ENCODE data around the gene MCCD1. TPM values are rescaled to one million over a fixed set of nuclear protein-coding genes. Genes with fewer than 3 reads are reported as not detected.

MCCD1 gene
- polyA plus RNA-seq, 1 experiment, result not detected

DNA sequence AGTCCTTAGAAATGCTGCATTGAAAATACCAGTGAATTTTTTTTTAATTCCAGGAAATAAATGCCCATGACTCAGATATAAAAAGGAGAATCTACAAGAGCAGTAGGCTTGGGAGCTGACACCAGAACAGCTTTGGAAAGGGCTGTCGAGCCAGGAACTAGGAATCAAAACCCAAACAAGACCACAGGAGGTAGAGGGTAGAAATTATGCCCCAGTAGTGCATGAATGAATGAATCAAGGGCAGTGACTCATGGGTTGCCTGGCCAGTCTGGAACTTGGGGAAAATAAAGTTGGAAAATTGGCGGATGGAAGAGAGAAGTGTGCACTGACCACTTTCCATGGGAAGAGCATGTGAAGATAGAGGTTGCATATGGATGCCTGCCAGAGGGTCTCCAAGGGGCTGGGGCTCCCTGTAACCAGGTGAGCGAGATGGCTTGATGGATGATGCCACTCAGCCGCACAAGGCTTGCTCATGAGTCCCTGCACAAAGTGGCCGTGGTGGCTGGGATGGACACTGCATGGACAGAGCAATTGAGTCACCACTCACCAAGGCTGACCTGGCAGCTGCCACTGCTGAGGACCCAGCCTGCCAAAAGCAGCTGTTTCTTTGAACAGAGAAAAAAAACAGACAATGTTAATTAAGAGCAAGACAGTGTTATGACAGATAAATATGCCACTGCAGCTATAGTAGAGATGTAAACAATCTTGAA is 15.2 kb upstream of the MCCD1 start:
- H3K27ac ChIP-seq (ENCODE audit: low read depth, low read length), result no peak overlapping the region
- no peak overlapping the region for H3K4me3 ChIP-seq (ENCODE audit: low read depth, low read length)
- TF ChIP-seq CTCF (IDR thresholded peaks at IDR 0.05; ENCODE audit: low read depth, low read length), result no peak
- ChIA-PET POLR2A (interaction anchor here (1.1 kb wide), 1 partner anchor 16 kb away, joined by 4 read pairs; the partner anchor contains the start of gene MCCD1), CTCF (interaction anchor here (0.9 kb wide), 1 partner anchor 85 kb away, joined by 6 read pairs; no protein-coding TSS in a partner anchor)
- peaks cover 3% of the 10 kb centered on the region for H3K9me3 ChIP-seq (ENCODE audit: control insufficient read depth, insufficient read depth, low read length)
- no peaks in the 10 kb centered on the region for H3K27me3 ChIP-seq (ENCODE audit: control insufficient read depth, insufficient read depth, low read length)
- no peak for DNase-seq (ENCODE audit: low read depth, low spot score)

- Histone ChIP-seq H3K9me3 (ENCODE audit: control insufficient read depth, insufficient read depth, low read length) (no peaks in the 10 kb centered on the region), H3K27me3 (ENCODE audit: control insufficient read depth, insufficient read depth, low read length) (no peaks in the 10 kb centered on the region), H3K4me3 (ENCODE audit: low read depth, low read length) (no peak overlapping the region), H3K27ac (ENCODE audit: low read depth, low read length) (no peak overlapping the region)
- ChIA-PET POLR2A (no interaction called here), CTCF (no interaction called here)
- no peak for DNase-seq (ENCODE audit: low read depth, low spot score)
- no peak for TF ChIP-seq CTCF (IDR thresholded peaks at IDR 0.05; ENCODE audit: low read depth, low read length)
These were observed 6.9 kb upstream of the MCCD1 start for GRCh38 chr6:31521835-31522234.

DNA sequence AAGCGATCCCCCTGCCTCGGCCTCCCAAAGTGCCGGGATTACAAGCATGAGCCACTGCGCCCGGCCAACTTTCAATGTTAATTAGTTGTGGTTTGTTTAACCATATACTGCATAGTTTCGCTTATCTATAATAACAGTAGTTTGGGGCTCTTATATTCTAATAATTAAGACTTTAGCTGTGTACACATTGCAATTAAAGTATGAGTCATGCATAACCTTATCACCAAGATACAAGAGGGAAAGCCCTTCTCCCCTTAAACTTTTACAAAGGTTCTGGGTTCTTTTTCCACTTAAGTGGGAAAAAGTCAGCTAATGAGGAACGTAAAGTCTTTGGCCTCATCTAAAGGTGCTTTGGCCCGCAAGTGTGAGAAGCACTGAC is 3.2 kb upstream of the MCCD1 start:
- ChIA-PET POLR2A (interaction anchor here (4.5 kb wide), 1 partner anchor 16 kb away, joined by 24 read pairs; the partner anchor contains the start of gene DDX39B), CTCF (interaction anchor here (0.7 kb wide), 1 partner anchor 71 kb away, joined by 3 read pairs; no protein-coding TSS in a partner anchor)
- Histone ChIP-seq H3K27ac (ENCODE audit: low read depth, low read length) (no peak overlapping the region), H3K27me3 (ENCODE audit: control insufficient read depth, insufficient read depth, low read length) (no peaks in the 10 kb centered on the region), H3K4me3 (ENCODE audit: low read depth, low read length) (no peak overlapping the region), H3K9me3 (ENCODE audit: control insufficient read depth, insufficient read depth, low read length) (no peaks in the 10 kb centered on the region)
- no peak for TF ChIP-seq CTCF (IDR thresholded peaks at IDR 0.05; ENCODE audit: low read depth, low read length)
- DNase-seq (ENCODE audit: low read depth, low spot score), result no peak

DNA sequence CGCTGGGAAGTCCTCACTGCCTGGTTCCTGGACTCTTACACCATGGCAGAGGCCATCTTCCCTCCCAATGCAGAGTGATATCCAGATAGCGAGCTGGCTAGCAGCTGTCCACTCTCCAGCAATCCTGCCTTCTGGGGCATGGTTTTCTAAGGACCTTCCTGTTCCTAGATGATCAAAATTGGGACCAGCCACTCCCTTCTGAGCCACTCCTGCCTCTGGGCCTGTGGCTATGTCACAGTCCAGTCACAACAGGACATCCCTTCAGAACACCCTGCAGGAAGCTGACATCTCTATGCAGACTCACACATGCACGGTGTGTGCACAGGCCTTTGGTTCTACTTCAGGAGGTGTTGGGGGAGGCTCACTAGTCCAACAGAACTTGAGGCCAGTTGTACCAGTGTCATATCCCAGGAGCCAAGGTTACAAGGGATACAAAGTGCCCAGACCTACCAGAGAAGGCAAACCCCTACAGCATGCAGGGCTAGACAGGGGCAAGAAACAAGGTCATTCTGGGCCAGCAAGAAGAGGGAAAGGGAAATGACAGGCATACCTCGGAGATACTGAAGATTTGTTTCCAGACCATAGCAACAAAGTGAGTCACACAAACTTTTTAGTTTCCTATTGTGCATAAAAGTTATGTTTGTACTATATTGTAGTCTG is 2.7 kb upstream of the MCCD1 start:
- H3K4me3 ChIP-seq (ENCODE audit: low read depth, low read length), result no peak overlapping the region
- CTCF ChIA-PET, result interaction anchor here (0.7 kb wide), 1 partner anchor 71 kb away, joined by 3 read pairs; no protein-coding TSS in a partner anchor
- POLR2A ChIA-PET, result interaction anchor here (0.5 to 4.5 kb wide), 2 partner anchors 15 to 20 kb away, joined by 4 to 24 read pairs; partner anchors contain the start of genes ATP6V1G2 and DDX39B
- TF ChIP-seq CTCF (IDR thresholded peaks at IDR 0.05; ENCODE audit: low read depth, low read length), result no peak
- no peaks in the 10 kb centered on the region for H3K27me3 ChIP-seq (ENCODE audit: control insufficient read depth, insufficient read depth, low read length)
- H3K27ac ChIP-seq (ENCODE audit: low read depth, low read length), result no peak overlapping the region
- H3K9me3 ChIP-seq (ENCODE audit: control insufficient read depth, insufficient read depth, low read length), result no peaks in the 10 kb centered on the region
- DNase-seq (ENCODE audit: low read depth, low spot score), result no peak
